NCI-H2107 (cell line): ENCODE results near the gene SFXN5.

Experiments used
- DNase-seq: peaks from one replicate; lab custom pipeline; 2025; lab: John Stamatoyannopoulos, UW

Gene SFXN5

DNA sequence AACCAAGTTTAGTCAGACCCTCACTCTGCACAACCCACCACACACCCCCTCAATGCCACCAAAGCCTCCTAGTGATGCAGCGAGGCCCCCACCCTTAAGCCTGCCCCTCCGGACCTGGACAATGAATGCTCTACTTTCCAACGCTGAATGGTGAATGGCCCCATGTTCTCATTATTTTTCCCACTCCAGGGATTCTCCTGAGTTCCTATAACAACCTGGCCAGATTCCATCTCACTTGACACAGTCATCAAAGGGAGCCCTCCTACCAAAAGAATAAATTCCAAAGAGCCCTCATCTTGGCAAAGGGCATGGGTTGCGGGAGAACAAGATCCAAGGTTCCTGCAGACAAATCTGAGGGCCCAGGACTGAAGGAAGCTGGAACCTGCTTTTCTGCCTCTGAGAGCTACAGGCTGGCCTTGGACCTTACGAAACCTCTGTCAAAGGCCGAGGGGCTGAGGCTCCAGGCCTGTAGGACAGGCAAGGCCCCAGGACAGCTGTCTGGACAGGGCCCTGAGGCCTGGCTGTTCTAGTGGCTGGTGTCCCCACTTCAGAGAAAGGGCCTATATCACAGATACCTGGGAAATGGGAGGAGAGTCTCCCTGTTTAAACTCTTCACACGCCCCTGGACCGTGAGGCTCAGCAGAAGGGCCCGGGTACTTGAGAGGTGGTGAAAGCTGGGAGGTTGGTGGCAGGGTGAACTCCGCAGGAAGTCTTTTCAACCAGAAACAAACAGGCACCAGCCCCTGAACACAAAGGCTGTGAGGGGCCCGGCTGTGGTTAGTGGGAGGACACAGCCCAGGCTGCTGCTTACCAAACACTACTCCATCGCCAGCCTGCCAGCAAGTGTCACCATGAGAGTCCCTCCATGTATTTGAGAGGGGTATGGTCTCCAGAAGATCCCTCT is 27.3 kb downstream of the SFXN5 start:
- DNase-seq = no peak

DNA sequence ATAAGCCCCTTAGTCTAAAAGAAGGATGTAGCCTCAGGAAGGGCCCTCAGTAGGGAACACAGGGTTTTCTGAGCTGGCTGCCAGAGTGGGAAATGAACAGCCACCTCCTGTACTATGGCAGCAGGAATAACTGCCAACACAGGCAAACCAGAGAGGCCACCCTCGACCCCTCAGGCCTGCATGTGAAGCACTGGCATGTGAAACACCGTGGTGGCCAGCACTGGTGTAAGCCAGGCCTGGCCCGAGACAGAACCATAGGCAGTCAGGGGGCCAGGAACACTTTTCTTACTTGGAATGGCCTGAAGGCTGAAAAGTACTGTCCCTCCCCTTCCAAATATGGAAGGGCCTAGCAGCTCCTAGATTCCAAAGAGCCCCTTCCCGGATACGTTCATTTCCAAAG is 28.2 kb downstream of the SFXN5 start:
- DNase-seq = no peak

DNA sequence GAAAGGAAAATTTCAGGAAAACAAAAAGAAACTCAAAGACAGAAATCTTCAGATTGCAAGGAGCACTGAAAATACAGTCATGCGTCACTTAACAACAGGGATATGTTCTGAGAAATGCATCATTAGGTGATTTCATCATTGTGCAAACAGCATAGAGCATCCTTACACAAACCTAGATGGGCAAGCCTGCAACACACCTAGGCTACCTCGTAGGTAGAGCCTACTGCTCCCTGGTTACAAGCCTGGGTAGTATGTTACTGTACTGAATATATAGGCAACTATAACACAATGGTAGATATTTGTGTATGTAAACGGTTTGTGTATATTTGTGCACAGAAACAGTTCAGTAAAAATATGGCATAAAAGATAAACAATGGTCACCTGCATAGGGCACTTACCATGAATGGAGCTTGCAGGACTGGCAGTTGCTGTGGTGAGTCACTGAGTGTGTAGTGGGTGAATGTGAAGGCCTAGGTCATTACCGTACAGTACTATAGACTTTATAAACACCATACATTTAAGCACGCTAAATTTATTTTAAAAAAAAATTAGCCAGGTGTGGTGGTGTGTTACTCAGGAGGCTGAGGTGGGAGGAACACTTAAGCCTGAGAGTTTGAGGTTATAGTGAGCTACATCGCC is 33.4 kb downstream of the SFXN5 start:
- DNase-seq = peak; percentile 4

DNA sequence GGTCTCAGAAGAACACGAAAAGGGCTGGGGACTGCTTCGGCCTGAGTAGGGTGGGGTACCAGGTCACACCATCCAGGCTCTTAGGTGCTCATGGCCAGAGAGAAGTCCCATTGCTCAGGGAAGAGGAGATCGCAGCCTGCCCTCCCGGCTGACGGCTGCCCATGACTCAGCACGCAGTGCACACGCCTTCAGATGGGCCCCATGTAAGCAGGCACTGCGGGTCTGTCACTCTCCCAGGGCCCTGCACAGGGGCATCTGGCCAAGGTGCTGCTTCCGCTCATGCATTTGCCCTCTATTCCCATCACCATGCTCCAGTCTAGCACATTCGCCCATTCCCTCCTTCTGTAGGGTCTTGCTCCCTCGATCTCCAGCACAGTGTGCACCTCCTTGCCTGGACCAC is 34.7 kb downstream of the SFXN5 start:
- DNase-seq = no peak

DNA sequence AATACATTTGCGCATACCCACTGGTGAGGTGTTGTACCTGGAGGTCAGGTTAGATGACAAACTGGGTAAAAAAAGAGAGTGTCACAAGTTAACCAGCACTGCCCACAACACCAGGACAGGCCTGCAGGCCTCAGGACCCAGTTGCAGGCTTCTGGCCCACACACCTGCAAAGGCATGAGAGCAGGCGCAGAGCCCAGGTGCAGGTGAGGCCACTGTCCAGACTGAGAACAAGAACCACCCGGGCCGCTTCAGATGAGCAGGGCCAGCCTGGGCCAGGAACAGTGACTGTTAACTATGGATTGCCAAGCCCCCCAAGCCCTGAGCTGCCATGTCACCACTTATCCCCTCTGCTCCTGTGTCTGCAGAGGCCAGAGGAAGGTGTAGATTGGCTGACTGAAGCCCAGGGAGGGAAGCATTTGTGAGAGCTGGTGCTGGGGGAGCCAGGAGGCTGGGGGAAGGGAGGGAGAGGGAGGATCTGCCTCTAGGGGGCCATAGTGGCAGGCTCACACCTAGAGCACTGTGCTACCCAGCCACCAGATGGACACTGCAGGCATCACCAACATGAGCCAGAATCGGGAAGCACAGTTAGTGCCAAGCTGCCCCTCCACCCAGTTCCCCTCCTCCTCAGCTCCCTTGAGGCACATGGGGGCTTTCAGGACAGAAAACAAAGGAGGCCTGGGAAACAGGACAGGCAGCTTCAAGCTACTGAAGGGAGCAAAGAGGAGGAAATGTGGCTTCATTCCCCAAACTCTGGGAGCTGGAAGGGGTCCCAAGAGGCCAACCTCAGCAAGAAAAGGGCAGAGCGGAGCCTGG is 35.4 kb downstream of the SFXN5 start:
- no peak for DNase-seq

DNA sequence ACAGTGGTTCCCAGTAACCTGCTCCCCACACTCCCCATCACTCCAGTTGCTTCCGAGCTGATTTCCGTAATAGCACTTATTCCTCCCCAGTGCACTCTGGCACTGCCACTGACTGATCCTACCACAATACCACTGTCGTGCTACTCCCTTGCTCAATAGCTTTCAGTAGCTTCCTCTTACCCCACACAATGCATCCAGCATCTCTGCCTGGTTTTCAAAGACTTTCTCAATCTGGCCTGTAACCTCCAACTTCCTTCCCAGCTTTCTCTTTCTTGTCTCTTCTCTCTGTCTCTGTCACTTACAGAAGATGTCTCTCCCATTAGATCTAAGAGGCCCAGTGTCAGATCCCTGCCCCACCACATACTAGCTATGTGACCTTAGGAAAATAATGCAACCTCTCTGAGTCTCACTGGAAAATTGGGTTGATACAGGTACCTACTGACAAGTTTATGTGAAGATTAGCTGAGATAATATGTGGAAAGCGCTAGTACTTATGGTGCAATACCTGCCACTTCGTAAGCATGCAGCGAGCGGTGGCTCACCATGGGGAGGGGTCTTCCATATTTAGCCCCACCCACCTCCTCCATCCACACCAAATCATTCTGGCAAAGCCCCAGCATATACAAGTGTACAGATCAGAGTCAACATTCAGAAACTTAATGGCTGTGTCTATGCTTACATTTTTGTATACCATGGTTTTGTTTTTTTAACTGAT is 36.7 kb downstream of the SFXN5 start:
- no peak for DNase-seq

DNA sequence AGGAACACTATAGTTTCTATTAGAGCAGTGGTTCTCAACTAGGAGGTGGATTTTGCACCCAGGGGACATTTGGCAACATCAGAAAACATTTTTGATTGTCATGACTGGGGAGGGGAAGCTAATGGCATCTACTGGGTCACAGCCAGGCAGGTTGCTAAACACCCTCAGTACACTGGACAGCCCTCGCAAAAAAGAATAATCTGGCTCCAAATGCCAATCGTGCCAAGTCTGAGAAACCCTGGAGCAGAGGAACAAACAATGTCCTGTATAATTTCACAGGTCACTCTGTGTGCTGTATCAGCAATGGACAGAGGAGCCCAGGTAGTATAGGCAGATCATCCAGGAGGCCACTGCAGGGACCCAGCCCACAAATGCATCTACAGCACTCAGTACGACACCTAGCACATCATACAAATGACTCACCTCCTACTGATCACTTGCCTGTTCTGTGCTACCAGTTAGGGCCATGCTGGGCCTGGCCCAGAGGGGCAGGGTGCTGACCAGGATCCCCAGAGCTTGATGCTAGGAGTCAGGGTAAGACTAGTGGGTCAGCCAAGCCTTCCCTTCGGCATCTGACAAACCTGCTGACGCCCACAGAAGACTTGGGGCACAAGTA is 37.6 kb downstream of the SFXN5 start:
- DNase-seq = no peak

DNA sequence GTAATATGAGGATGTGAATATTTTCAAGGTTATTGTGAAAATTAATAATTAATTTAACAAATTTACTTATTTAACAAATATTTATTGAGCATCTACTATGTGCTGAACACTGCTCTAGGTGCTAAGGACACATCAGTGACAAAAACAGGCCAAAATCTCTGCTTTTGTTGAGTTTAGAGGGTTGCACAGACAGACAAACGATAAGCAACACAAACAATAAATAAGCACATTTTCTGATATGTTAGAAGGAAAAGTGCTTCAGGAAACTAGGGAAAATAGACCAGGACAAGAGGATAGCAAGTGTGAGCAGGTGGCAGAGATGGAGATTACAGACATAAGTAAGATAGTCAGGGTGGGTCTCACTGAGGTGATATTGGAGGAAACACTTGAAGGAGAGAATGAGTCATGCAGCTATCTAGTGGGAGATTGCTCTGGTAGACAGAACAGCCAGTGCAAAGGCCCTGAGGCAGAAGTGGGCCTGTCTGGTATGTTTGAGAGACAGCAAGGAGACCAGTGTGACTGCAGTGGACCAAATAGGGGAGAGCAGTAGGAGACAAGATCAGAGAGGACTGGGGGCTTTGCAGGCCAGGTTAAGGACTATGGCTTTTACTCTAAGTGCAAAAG is 38.3 kb downstream of the SFXN5 start:
- no peak for DNase-seq

DNA sequence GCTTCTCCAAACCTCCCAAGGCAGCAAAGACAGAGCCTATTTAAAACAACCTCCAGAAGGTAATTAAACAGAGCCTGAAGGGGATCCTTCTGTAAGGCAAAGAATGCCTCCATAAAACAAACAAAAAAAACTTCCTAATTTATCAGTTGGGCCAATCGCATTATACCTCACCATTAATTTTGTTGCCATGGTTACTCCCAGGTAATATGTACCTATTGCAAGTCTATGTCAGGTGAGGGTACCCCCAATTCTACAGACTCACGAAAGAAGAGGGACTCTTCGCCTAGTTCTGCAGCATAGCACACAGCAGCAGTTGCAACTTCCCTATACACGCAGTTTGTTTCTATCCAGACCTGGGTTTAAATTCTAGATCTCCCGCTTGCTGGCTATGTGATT is 38.8 kb downstream of the SFXN5 start:
- no peak for DNase-seq

DNA sequence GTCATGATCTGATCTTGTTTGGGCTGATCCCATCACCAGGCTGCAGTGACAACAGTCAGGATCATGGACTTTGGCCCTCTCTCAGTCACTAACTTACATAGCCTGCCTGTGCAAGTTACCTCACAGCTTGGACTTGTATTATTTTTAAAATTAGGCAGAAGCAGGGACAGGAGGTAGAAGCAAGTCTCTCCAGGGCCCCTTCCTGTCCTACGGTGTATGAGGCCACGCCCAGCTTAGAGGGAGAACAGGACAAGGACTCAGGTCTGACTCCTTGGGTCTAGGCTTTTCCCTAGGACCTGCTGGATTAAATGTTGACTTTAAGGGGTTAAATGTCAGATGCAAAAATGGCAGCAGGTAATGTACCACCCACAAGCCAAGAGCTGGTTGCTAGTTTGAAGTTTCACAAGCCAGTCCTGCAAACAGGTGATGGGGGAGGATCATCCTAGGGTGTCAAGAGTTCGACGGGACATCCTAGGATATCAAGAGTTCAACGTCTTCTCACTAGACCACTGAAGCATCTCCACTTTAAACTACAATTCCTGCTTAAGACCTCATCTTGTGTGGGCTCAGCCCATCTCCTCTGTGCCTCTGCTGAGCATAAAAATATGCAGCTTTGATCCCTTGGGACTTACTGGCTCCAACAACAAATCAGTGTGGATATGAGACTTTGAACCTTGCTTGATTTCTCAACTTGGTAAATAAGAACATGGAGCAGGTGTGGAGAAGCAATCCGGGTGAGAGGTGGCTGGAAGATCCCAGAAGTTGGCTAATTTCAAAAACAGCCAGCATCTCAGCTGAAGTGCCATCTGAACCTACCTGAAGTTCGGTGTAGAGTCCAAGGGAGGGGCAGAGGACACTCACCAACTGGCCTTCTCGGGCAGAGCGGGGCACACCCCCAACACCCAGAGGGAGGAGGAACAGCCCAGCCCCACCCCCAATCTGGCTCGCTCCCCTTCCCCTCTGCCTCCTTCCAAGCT is 39.5 kb downstream of the SFXN5 start:
- DNase-seq = no peak

DNA sequence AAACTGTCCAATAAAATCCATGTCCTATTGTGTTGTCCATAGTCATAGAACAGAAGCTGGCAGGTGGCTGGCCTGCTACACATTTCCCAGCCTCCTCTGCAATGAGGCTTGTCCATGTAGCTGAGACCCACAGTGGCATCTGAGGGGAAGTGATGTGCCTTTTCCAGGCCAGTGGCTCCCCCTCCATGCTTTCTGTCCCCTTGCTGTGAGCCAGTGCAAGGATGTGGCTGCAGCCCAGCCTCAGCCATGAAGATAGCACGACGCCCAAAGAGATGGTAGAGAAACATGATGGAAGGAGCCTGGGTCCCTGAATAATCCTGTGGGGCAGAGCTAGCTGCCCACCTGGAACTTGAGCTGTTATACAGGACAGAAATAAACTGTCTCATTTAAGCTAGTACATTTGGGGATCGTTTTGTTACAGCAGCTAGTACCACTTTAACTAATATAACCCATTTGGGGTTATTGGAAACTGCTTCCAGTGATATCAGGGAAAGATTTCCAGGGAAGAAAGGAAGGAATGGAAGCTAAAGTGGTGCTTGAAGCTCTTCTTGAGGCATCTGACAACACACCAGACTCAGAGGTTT is 40.3 kb downstream of the SFXN5 start:
- DNase-seq = no peak

DNA sequence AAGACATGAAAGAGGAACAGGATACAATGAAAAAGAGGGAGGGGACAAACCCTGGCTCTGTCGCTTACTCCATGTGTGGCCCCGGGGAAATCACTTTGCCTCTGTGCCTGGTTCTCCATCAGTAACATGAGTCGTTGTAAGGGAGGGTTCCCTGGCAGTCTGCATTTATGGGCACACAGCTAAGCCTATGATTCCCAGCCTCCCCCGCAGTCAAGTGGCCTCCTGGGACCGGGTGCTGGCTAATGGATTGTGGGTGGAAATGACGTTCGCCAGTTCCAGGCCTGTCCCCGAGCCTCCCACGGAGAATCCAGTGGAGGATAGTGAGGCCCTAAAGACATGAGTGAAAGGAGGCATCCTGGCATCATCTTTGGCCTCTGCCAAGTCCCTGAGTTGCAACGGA is 42.7 kb downstream of the SFXN5 start:
- peak; percentile 75 for DNase-seq

DNA sequence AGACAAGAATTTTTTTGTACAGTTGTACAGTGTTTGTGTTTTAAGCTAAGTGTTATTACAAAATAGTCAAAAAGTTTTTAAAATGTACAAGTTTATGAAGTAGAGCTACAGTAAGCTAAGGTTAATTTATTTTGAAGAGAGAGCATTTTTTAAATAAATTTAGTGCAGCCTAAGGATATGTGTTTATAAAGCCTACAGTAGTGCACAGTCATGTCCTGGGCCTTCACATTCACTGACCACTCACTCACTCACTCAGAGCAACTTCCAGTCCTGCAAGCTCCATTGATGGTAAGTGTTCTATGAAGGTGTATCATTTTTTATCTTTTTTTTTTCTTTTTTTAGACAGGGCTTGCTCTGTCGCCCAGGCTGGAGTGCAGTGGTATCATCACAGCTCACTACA is 44.2 kb downstream of the SFXN5 start:
- no peak for DNase-seq

DNA sequence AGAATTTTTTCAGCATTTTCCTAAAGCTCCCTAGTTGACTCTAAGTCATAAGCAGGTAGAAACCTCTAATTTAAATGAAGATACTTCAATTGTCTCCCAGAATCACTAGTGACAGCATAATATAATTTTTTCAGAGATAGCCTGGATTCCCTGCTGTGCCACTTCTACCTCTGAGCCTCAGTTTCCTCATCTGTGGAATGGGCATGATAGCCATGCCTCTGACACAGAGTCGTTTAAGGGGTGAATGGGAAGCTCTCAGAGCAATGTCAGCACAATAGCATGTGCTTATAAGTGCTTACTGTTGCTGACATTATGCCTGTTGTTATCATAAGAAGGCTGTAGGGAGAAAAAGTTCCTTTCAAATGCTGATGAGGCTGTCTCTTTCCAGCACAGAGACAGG is 48.0 kb downstream of the SFXN5 start:
- DNase-seq = no peak

DNA sequence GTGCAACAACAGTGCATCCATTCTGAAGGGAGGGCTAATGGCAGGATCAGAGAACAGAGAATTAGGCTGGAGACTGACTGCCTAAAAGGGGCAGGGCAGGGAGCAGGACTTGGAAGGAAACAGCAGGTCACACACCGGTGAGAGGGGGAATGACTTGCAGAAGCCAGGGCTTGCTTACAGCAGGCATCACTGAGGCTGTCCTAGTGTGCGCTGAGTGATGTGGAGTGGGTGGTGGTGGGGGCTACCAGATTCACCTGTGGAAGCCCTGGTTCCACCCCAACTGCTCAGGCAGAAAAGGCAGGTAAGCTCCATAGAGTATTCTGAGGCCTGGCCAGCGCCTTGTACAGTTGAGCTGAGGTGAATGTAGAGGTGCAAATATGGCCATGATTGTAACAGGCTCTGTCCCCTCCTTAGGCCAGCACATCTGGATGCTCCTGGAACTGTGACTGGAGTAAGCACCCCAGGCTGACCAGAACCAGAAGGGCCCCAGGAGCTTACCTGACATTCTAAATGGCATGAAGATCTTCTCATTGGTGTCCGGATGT is 49.4 kb downstream of the SFXN5 start:
- DNase-seq = no peak

DNA sequence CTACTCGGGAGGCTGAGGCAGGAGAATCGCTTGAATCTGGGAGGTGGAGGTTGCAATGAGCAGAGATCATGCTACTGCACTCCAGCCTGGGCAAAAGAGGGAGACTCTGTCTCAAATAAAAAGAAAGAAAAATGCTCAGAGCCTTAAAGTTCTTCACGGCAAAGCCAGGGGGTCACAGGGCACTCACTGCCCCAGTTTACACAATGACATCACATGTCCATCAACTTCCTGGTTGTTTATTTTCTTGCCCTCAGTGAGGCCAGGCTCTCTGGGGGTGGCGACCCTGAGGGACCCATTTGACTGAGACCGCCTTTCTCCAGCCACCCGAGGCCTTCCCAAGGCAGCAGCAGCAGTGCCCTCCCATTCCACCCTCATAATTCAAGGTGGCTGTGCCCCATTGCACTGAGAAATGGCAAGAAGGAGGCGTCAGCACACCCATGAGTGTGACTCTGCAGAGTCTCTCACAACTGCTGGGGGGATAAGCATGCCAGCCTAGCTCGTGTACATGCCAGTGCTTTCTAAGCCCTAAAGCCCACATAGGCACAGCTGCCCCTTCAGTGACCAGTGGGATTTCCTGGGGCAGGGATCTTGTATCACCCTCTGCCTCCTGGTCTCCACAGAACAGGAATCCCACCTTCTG is 50.0 kb downstream of the SFXN5 start:
- no peak for DNase-seq

DNA sequence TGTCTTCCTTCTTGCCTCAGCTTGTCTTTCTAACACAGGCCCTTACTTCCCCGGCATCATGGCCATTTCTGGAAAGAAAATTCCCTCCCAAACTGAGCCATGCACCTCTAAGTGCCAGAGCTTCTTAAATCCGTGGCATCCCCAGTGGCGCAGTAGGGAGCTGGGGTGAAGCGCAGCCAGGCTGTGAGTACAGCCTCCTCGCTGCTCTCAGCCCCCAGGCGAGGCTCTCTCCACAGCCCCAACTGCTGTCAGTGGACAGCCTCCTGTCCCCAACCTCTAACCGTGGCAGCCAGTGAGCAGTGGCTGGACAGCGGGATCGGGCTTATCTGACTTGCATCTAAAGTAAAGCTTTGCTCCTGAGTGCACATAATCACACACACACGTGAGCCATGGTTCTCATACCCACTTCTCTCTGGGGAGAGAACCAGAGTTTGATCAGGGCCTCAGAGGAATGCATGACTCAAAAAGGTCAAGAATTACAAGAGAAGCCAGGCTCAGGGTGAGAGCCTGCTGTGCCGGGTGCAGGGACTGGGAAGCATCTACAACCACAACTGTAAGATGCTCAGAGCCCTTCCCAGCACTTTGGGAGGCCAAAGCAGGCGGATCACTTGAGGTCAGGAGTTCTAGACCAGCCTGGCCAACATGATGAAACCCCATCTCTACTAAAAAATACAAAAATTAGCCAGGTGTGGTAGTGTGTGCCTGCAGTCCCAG is 50.7 kb downstream of the SFXN5 start:
- DNase-seq = no peak

DNA sequence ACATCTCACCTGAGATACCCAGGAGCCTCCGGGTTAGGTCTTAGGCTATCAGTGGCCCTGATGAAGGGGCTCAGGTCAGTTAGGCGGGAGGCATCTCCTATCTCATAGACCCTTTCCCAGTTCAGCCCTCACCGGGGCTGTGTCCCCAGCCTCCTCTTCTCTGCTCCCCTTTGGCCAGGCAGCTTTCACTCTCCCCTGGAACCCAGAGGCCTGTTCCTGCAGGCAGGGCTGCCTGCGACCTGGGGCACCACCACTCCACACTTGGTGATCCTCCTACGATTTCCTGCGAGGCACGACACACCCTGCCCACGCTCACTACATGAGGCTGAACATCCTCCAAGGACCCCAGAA is 51.2 kb downstream of the SFXN5 start:
- no peak for DNase-seq
